Right ventricle myocardium superior (tissue), 1 donor: ENCODE results near the gene GREM2. TPM values are rescaled to one million over a fixed set of nuclear protein-coding genes. Genes with fewer than 3 reads are reported as not detected.

ENCODE experiments used
- ATAC-seq: fragments of 200-7000 bp; cut with Tn5 transposase; one replicate; pipeline ENCODE4 v1.9.1; 2020; ENCODE audit warnings: mild to moderate bottlenecking; ENCODE audit not compliant: poor library complexity
- DNase-seq: peaks from one replicate; pipeline ENCODE4 v3.0.0-alpha.2; 2020
- intact Hi-C: fragments of 100-400 bp; cut with DNase I; formaldehyde crosslinking; loops from one replicate; pipeline ENCODE4 v1.11.2; 2022
- total RNA-seq: library from RNA; stranded (reverse); fragmentation: NEBNext Ultra II Directional; extraction: Animal tissue kit (Norgen Biotek cat#: 25700); gene quantifications from one replicate; pipeline ENCODE4 v1.2.1, GENCODE V29; 2021
- donor health status: DM: no; HTN: yes; CAD: no; lungs with severe emphysema.

The GREM2 gene
- total RNA-seq, 1 donor from 2014 or later, result not detected

DNA sequence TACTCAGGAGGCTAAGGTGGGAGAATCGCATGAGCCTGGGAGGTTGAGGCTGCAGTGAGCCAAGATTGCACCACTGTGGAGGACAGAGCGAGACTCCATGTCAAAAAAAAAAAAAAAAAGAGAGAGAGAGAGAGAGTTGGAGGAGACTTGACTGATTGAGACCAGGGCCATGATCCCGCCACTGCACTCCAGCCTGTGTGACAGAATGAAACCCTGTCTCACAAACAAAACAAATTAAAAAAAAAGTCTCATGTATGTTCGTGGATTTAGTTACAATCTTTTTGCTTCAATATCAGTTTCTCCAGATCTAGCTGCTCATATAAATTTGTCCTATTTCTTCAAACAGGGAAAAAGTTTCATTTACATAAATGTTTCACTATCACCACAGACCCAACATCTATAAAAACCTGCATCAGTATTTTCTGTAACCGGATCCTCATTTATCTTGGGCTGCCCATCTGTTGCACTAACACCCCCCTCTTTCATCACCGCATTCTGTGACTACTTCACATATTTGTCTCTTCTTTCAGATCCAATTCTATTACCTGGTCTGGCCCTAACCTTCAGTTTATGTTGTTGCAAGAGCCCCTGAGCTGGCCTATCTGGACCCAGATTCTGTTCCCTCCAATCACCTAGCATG lies 127.0 kb downstream of the GREM2 start:
- ATAC-seq (no peak), DNase-seq (no peak)
- intact Hi-C loops, result no loop called here

DNA sequence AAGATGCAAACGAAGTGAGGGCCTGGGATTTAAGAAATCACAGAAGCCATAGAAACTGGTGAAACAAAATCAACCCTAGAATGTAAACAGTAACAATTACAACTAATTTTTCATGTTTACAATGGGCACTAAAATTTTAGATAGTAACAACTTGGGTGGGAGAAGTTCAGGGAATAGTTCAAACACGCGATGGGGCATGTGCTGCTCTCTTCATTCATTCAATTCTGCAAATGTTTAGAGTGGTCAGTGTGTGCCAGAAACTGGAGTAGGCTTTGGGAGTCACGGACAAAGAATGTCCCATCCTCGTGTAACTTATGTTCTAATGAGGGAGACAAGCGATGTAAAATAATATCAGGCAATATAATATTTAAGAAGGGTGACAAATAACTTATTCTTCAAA lies 133.4 kb downstream of the GREM2 start:
- intact Hi-C loops, result no loop called here
- DNase-seq, result no peak
- no peak for ATAC-seq

DNA sequence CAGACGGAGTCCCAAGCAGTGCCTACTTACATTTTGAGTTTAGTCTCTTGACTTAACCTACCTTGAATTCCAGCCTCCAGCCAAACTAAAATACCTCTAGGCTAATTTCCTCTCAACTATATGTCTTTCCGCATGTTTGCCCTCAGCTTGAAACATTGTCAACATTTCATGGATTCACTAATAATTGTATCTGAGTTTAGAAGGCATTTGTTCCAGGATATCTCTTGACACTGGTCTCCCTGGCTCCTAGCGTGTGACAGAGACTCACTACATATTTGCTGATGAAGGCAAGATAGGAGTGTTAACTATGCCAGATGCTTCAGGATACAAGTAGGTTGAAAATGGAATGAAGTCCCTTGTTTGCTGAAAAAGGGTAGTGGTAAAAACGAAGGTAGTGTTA lies 136.1 kb downstream of the GREM2 start:
- intact Hi-C loops, result no loop called here
- ATAC-seq, result no peak
- no peak for DNase-seq

DNA sequence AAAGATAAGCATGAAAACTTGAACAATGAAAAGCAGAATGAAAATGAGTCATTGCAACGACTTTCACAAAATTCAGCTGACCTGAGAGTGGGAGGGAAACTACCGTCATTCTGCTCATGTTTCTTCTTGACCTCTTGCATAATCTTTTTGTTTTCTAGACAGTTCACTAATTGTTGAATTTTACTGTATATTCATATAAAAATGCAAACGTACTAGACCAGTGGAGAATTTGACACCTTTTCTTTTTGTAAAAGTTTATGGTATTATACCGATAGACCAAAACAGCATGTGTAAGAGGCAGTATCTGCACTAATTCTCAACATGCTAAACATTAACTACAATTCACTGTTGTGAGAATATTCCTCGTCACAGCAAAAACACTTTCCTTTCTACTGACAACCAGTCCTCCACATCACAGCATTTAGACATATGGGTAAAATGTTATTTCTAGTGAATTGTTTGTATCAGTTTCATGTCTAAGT lies 137.8 kb downstream of the GREM2 start:
- intact Hi-C loops, result no loop called here
- no peak for ATAC-seq

DNA sequence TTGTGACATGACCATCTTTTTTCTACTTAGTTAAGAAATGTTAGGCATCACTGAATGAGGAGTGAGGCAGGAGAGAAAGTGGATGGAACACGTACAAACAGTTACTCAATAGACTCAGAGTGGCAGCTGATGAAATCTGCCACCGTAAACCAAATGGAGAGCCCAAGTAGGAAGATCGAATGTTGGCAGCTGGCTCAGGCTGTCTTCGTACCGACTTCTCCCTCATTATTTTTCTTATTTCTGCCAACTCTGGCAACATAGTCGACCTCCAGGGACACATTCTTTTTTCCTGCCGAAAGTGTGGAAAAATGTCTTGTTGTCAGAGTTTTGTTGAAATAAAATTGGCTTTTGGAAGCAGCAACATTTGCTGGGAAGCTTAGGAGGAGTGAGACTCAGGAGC lies 143.3 kb downstream of the GREM2 start:
- intact Hi-C loops, result no loop called here
- ATAC-seq, result no peak

More for the DNA sequence above, 137.8 kb downstream of the GREM2 start:
- no peak for DNase-seq

DNA sequence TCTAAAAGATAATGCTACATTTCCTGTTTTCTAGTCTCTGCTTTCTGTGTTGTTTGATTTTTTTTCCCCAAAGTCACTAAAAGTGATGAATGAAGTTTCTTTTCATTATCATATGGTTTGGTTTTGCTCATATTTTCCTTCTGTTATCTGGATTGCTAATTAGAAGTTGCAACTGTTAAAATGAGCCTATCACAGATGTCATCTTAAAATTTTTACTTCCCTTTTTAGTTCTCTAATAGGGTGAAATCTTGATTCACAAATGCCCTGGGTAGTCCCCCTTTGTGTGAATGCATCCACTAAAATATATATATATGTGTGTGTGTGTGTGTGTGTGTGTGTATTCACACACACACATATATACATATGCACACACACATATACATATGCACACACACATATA lies 144.1 kb downstream of the GREM2 start:
- intact Hi-C loops, result no loop called here
- ATAC-seq, result no peak

More for the DNA sequence above, 143.3 kb downstream of the GREM2 start:
- no peak for DNase-seq

DNA sequence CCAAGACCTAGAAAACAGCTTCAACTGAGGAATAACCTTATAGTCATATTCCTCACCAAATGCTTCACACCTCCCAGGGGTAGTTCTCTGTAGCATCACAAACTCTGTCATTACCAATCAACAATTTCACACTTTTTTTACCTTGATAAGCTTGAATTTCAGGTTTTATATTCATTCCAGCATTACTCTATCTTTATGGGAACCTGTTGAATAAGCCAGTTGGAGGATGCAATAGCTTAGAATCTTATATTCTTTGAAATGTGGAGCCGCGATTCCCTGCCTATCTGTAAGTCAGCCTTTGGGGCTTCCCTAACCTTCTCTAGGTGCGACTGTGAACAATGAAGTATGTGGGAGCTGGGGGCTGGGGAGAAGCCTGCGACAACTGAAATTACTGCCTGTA lies 145.4 kb downstream of the GREM2 start:
- intact Hi-C loops, result no loop called here
- ATAC-seq (no peak), DNase-seq (no peak)

More for the DNA sequence above, 144.1 kb downstream of the GREM2 start:
- no peak for DNase-seq

DNA sequence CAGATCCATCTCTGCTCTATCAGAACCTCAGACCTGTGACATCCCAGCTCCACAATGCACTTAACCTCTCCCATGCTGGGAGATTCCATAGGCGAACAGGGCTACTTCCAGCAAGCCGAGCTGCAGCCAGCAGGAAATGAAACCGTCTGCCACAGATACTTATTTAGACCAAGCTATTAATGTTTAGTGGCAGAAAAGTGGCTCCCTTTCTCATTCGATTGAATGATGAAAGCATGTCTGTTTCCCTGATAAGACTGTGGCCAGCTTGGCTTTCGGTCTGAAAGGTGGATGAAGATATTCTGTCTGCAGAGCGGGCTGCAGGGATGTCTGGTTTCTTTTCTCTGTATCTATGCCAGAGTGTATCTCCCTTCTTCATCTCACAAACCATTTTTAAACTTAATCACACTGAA lies 146.4 kb downstream of the GREM2 start:
- ATAC-seq (no peak), DNase-seq (no peak)
- intact Hi-C loops, result no loop called here

DNA sequence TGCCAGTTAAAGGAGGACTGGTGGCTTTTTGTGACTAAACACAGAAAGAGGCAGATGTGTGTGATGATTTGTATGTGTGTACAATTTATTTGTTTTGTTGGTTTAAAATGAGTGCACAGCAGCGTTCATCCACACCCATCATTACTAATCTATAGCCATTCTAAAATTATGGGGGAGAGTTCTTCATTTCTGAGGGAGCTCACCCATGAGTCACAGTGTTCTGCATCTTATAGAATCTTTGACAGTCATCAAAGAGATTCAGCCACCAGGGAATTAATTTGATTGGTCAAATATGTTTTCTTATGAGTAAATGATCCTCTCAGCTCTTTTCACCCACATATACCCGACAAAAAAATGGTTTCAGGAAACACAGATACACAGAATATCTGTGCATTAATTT lies 147.9 kb downstream of the GREM2 start:
- ATAC-seq, result no peak
- DNase-seq, result no peak
- intact Hi-C loops, result no loop called here

DNA sequence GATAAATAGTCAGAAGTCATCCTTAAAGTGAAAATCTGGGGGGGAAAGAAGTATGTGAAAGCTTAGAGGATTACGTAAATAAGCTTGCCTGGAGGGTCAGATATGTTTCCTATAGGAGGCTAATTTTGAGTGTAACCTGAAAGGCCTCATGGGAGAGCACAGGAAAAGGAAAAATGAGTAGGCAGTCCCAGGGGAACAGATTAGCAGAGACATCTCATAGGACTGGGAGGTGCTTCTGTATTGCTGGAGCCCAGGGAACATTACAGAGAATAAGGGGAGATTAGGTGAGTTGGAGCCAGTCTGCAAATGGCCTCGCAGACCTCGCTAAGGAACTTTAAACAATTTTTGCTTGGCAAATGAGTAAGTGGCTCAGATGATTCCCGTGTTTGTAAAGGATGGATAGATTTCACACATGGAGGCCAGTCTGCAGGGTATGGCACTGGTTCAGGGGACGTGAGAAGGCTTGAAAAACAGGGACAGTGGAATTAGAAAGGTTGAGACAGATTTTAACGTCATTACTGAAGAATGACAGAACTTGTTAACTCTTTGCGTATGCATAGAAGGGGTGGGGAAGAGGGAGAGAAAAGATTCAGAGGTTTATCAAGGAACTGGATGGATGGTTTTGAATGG lies 149.1 kb downstream of the GREM2 start:
- ATAC-seq (no peak), DNase-seq (no peak)
- intact Hi-C loops, result no loop called here

DNA sequence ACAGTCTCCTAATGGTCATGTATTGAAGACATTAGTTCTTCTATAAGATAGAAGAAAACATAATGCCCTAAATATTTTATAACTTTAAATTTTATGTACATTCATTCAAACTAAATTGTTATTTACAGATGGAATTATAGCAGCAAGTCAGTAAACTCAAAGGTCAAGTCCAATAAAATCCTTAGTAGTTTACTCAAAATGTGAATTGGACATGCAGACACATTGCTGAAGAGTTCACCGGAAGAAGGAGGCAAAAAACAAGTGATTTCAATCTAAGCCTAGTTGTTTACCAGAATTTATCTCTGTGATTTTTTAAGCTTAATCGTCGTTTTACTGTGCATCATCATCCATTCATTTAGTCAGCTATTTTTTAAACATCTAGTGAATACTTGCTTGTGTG lies 149.7 kb downstream of the GREM2 start:
- no peak for ATAC-seq
- DNase-seq, result no peak
- intact Hi-C loops, result no loop called here

DNA sequence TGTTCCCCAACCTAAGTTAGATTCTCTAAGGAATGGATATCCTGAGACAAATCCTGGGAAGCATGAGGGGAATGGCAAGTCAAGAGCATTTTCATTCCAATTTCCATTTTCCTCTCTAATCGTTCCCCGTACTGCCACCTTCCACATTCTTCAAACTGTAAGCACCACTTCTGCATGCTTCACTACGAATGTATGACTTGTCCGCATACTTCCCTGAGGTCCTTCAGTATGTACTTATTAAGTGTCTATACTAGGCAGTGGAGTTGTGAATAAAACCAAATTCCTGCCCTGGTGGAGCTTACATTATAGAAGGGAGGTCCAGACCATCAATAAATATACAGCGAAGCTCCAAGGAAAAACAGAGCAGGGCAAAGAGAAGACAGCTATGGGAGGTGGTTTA lies 154.8 kb downstream of the GREM2 start:
- intact Hi-C loops, result no loop called here
- DNase-seq (no peak), ATAC-seq (no peak)

DNA sequence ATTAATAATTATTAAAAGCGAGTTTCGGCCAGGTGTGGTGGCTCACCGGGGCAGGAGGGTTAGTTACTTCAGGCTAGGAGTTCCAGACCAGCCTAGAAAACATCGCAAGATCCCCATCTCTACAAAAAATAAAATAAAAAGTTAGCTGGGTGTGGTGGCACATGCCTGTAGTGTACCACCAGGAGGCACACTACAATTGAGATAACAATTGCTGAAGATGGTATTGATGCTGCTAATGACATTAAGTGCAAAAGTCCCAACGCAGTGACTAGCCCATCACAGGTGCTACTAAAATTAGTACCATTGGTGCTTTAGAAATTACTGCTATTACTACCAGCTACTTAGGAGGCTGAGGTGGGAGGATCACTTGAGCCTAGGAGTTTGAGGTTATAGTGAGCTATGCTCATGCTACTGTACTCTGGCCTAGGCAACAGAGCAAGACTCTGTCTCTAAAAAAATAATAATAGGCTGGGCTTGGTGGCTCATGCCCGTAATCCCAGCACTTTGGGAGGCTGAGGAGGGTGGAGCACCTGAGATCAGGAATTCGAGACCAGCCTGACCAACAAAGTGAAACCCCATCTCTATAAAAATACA lies 156.6 kb downstream of the GREM2 start:
- intact Hi-C loops, result no loop called here
- ATAC-seq, result no peak
- no peak for DNase-seq

DNA sequence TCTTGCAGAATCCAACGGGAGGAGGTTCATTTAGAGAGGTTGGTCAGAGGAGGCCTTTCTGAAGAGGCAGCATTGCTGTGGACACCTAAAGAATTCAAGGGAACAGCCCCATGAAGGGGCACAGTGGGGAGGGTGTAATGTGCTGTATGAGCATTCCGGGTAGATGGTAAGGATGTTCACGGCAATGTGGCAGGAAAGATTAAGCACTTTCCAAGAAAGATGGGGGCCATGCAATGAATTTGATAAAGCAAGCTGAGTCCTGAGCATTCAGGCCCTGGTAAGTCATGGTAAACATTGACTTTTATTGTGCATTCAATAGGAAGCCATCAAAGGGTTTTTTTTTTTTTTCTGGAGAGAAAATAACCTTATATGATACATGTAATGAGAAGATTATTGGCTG lies 166.6 kb downstream of the GREM2 start:
- ATAC-seq (no peak), DNase-seq (no peak)
- intact Hi-C loops, result no loop called here

DNA sequence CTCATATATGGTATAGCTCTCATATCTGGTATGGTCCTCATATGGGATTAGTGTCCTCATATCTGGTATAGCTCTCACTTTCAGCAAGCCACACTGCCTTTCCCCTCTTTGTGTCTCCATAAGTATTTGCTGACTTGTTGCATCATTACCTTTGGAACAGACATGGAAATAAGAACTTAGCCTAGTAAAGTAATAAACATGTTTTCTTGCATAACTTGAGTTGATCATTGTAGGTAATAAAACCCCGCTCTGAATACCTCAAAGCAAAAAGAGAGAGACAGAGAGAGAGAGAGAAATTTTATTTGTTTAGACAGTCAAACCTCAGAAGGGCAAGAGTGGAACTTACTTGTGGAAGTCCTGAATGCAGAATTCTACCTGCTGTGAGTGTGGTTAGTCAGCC lies 170.3 kb downstream of the GREM2 start:
- ATAC-seq (no peak), DNase-seq (no peak)
- intact Hi-C loops, result no loop called here
